NCI-H226 (cell line): ENCODE measurements around the gene C11orf42.

ENCODE experiments used
- DNase-seq: peaks from one replicate; pipeline ENCODE4 v3.0.0-alpha.2; 2015

Gene C11orf42

DNA sequence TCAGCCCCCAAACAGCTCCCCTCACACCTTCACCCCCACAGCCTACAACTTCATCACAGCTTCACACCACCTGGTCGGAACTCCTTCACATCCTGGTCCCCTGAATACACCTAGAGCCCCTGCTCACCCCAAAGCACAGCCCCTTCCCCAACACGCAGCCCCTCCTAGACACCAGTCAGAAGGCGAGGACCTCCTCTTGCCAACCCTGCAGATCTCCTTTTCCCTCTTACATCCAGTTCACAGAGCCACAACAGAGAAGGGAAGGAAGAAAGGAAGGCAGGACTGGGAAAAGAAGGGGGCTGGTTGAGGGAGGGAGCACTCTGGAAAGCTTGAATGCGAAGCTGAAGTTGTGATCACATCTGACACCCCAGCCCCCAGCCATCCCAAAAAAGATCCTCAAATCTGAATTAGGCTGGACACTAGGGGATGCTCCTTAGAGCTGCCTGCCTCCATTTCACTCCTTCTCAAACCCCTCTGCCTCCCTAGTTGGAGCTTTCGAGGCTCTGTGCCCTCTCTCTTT is 54.9 kb downstream of the C11orf42 start:
- DNase-seq: no peak
